ENCODE results near the gene FOSL1. TPM values are rescaled to one million over a fixed set of nuclear protein-coding genes. Genes with fewer than 3 reads are reported as not detected.

FOSL1 gene
- total RNA-seq, 4 donors from 2014 or later = 11.9 to 72.7 (median 35.6) TPM

GRCh38 chr11:65869643-65870306 is 30.4 kb downstream of the FOSL1 start:
- intact Hi-C loops (cut with DNase I) = no loop called here
- no peak for DNase-seq
- no peak for TF ChIP-seq CTCF (IDR thresholded peaks at IDR 0.05)
- no peak for TF ChIP-seq POLR2A (IDR thresholded peaks at IDR 0.05)
- H3K4me1 ChIP-seq = peaks cover 16 to 51% (median 18%) of the 10 kb centered on the region in 3 donors
- WGBS, 2 donors = 63 to 72% methylated on average over 9 to 12 of the region's 24 CpGs
- H3K27ac ChIP-seq = peak overlapping the region in 1 of 4 donors; percentile 95
- no peaks in the 10 kb centered on the region for H3K9me3 ChIP-seq
- H3K36me3 ChIP-seq = peaks cover 12 to 36% (median 12%) of the 10 kb centered on the region in 3 donors
- H3K27me3 ChIP-seq = no peaks in the 10 kb centered on the region
- no peak overlapping the region for H3K4me3 ChIP-seq

- Histone ChIP-seq H3K27me3 (no peaks in the 10 kb centered on the region), H3K27ac (no peak overlapping the region), H3K9me3 (no peaks in the 10 kb centered on the region), H3K36me3 (peaks cover 17 to 45% (median 21%) of the 10 kb centered on the region in 3 donors), H3K4me1 (peaks cover 14 to 51% (median 16%) of the 10 kb centered on the region in 3 donors), H3K4me3 (no peak overlapping the region)
- DNase-seq = no peak
- intact Hi-C loops (cut with DNase I) = no loop called here
- WGBS, 2 donors = 89 to 92% methylated on average over 2 to 3 of the region's 3 CpGs
- no peak for TF ChIP-seq POLR2A (IDR thresholded peaks at IDR 0.05)
- no peak for TF ChIP-seq CTCF (IDR thresholded peaks at IDR 0.05)
These were observed 31.3 kb downstream of the FOSL1 start for GRCh38 chr11:65868907-65869306.

- no peaks in the 10 kb centered on the region for H3K9me3 ChIP-seq
- DNase-seq = no peak
- peaks cover 17 to 52% (median 26%) of the 10 kb centered on the region in 3 donors for H3K36me3 ChIP-seq
- no peak overlapping the region for H3K4me3 ChIP-seq
- no peaks in the 10 kb centered on the region for H3K27me3 ChIP-seq
- no peak overlapping the region for H3K27ac ChIP-seq
- WGBS, 2 donors = 82% methylated on average over 10 of the region's 19 CpGs; no CpG with 5 or more reads in 1 of the 2 donors
- TF ChIP-seq CTCF (IDR thresholded peaks at IDR 0.05) (no peak), POLR2A (IDR thresholded peaks at IDR 0.05) (no peak)
- intact Hi-C loops (cut with DNase I) = no loop called here
- H3K4me1 ChIP-seq = peaks cover 10 to 50% (median 14%) of the 10 kb centered on the region in 3 donors
These were observed 32.0 kb downstream of the FOSL1 start for GRCh38 chr11:65868076-65868667.

GRCh38 chr11:65867284-65868071 is 32.7 kb downstream of the FOSL1 start:
- Histone ChIP-seq H3K27me3 (no peaks in the 10 kb centered on the region), H3K9me3 (no peaks in the 10 kb centered on the region), H3K4me1 (peaks cover 3 to 49% (median 11%) of the 10 kb centered on the region in 3 donors), H3K27ac (no peak overlapping the region), H3K36me3 (peaks cover 17 to 59% (median 31%) of the 10 kb centered on the region in 3 donors), H3K4me3 (no peak overlapping the region)
- TF ChIP-seq CTCF (IDR thresholded peaks at IDR 0.05) (no peak), POLR2A (IDR thresholded peaks at IDR 0.05) (no peak)
- no peak for DNase-seq
- intact Hi-C loops (cut with DNase I) = no loop called here
- WGBS, 2 donors = 68 to 84% methylated on average over 13 to 20 of the region's 29 CpGs
